ENCODE data around the gene GMPS. TPM values are rescaled to one million over a fixed set of nuclear protein-coding genes. Genes with fewer than 3 reads are reported as not detected.

Gene GMPS
- total and polyA plus RNA-seq, 2 of the 13 experiments (the other 11 are each of a cell fraction or from before 2014, with no cell fraction given) = 29.6 to 85.5 TPM

GRCh38 chr3:155880286-155880685 lies 9.8 kb downstream of the GMPS start:
- no peak overlapping the region for H3K4me2 ChIP-seq (ENCODE audit: low read depth, low read length)
- H3K79me2 ChIP-seq (ENCODE audit: insufficient read depth, low read length) = peaks cover 94% of the 10 kb centered on the region
- H3K9me3 ChIP-seq (ENCODE audit: low read length) = no peaks in the 10 kb centered on the region
- H3K27me3 ChIP-seq (ENCODE audit: control insufficient read depth in 1 of 2, insufficient read depth in 2 of 2, low read length in 2 of 2) = no peaks in the 10 kb centered on the region
- no peak for FAIRE-seq
- H4K20me1 ChIP-seq (ENCODE audit: insufficient read depth, low read length) = peaks cover 18% of the 10 kb centered on the region; the same call in 1 of the 2 replicates
- BruUV-seq (replicated peaks) = no TSS peak
- H3K27ac ChIP-seq (ENCODE audit: extremely low read length, insufficient read depth, low read length) = no peak overlapping the region
- TF ChIP-seq MBD4 (IDR thresholded peaks at IDR 0.05; ENCODE audit: borderline replicate concordance, low read length) (no peak), MIER2 (CRISPR knock-in tag; IDR thresholded peaks at IDR 0.05) (no peak), ZNF138 (CRISPR knock-in tag; IDR thresholded peaks at IDR 0.05; ENCODE audit: low read depth) (no peak), SP1 (IDR thresholded peaks at IDR 0.05) (no peak), SP1 (CRISPR knock-in tag; IDR thresholded peaks at IDR 0.05) (no peak), ZNF720 (CRISPR knock-in tag; IDR thresholded peaks at IDR 0.05) (no peak), RBAK (CRISPR knock-in tag; IDR thresholded peaks at IDR 0.05) (no peak), ZNF207 (IDR thresholded peaks at IDR 0.05; ENCODE audit: borderline replicate concordance) (no peak), ZNF224 (CRISPR knock-in tag; IDR thresholded peaks at IDR 0.05) (no peak)
- DNase-seq (ENCODE audit: low spot score) = no peak
- no peak for ATAC-seq
- H3K4me3 ChIP-seq (replicated peaks in 1 of 3; ENCODE audit: insufficient read depth in 1 of 3, low read depth in 2 of 3, low read length in 3 of 3) = no peak overlapping the region
- ChIA-PET CTCF (ENCODE audit: low intra/inter-chr PET ratio, low total read pairs) (no interaction called here), POLR2A (no interaction called here)
- no peak overlapping the region for H3K9ac ChIP-seq (ENCODE audit: insufficient read depth, low read depth, low read length)
- no peak overlapping the region for H2AFZ ChIP-seq (ENCODE audit: low read length)
- intact Hi-C loops (cut with micrococcal nuclease; ENCODE audit: unreplicated experiment) (no loop called here), in situ Hi-C loops (cut with HindIII; ENCODE audit: extremely low pct_ligation_motif_present, low pct_unique_long_range_greater_than_20kb) (no loop called here)
- no peaks in the 10 kb centered on the region for H3K36me3 ChIP-seq (replicated peaks in 1 of 2; ENCODE audit: control insufficient read depth in 1 of 2, insufficient read depth in 2 of 2, low read length in 2 of 2)
- peaks cover 47% of the 10 kb centered on the region for H3K4me1 ChIP-seq (ENCODE audit: insufficient read depth, low read length)

GRCh38 chr3:155884292-155884691 lies 13.8 kb downstream of the GMPS start:
- Histone ChIP-seq H3K9ac (ENCODE audit: insufficient read depth, low read depth, low read length) (no peak overlapping the region), H3K27ac (ENCODE audit: extremely low read length, insufficient read depth, low read length) (no peak overlapping the region), H3K4me1 (ENCODE audit: insufficient read depth, low read length) (peaks cover 34% of the 10 kb centered on the region), H3K4me2 (ENCODE audit: low read depth, low read length) (no peak overlapping the region), H3K36me3 (replicated peaks in 1 of 2; ENCODE audit: control insufficient read depth in 1 of 2, insufficient read depth in 2 of 2, low read length in 2 of 2) (peaks cover 0 to 1% of the 10 kb centered on the region in 2 experiments; a peak in 1 of 5 replicates), H4K20me1 (ENCODE audit: insufficient read depth, low read length) (peaks cover 8% of the 10 kb centered on the region; the same call in 1 of the 2 replicates), H3K4me3 (replicated peaks in 1 of 3; ENCODE audit: insufficient read depth in 1 of 3, low read depth in 2 of 3, low read length in 3 of 3) (no peak overlapping the region), H2AFZ (ENCODE audit: low read length) (no peak overlapping the region), H3K79me2 (ENCODE audit: insufficient read depth, low read length) (peaks cover 91% of the 10 kb centered on the region), H3K9me3 (ENCODE audit: low read length) (no peaks in the 10 kb centered on the region), H3K27me3 (ENCODE audit: control insufficient read depth in 1 of 2, insufficient read depth in 2 of 2, low read length in 2 of 2) (no peaks in the 10 kb centered on the region)
- CTCF ChIA-PET (ENCODE audit: low intra/inter-chr PET ratio, low total read pairs) = no interaction called here
- in situ Hi-C loops (cut with HindIII; ENCODE audit: extremely low pct_ligation_motif_present, low pct_unique_long_range_greater_than_20kb) = no loop called here
- BruUV-seq (replicated peaks) = no TSS peak
- FAIRE-seq = no peak
- POLR2A ChIA-PET = no interaction called here
- intact Hi-C loops (cut with micrococcal nuclease; ENCODE audit: unreplicated experiment) = no loop called here
- WGBS (ENCODE audit: low lambda C conversion rate) = 94% methylated on average over 7 of the region's 7 CpGs
- DNase-seq (ENCODE audit: low spot score) = no peak
- no peak for ATAC-seq
- TF ChIP-seq ZNF563 (CRISPR knock-in tag; IDR thresholded peaks at IDR 0.05) (no peak), BRCA1 (CRISPR knock-in tag; IDR thresholded peaks at IDR 0.05) (no peak), ZFP36 (IDR thresholded peaks at IDR 0.05; ENCODE audit: borderline replicate concordance, low read depth, low read length, partially characterized antibody) (no peak), CREBL2 (CRISPR knock-in tag; IDR thresholded peaks at IDR 0.05; ENCODE audit: borderline replicate concordance) (no peak), MEIS1 (CRISPR knock-in tag; IDR thresholded peaks at IDR 0.05; ENCODE audit: borderline replicate concordance) (no peak), GATAD2A (CRISPR knock-in tag; IDR thresholded peaks at IDR 0.05) (no peak), MAFF (IDR thresholded peaks at IDR 0.05; ENCODE audit: low read depth, low read length) (no peak), GMEB2 (CRISPR knock-in tag; IDR thresholded peaks at IDR 0.05; ENCODE audit: low read depth) (no peak)
